ENCODE results near the gene SYCN.

Gene SYCN

GRCh38 chr19:39207293-39207836 lies 3.3 kb upstream of the SYCN start:
- H3K4me3 ChIP-seq (ENCODE audit: low read length) = no peak overlapping the region
- TF ChIP-seq CTCF (conservative IDR thresholded peaks at IDR 0.05; ENCODE audit: low read depth, low read length) = no peak
- no peak for DNase-seq (ENCODE audit: low read depth)

GRCh38 chr19:39206122-39206521 lies 2.1 kb upstream of the SYCN start:
- no peak for TF ChIP-seq CTCF (conservative IDR thresholded peaks at IDR 0.05; ENCODE audit: low read depth, low read length)
- no peak for DNase-seq (ENCODE audit: low read depth)
- H3K4me3 ChIP-seq (ENCODE audit: low read length) = no peak overlapping the region

GRCh38 chr19:39205449-39205764 lies 1.3 kb upstream of the SYCN start:
- DNase-seq (ENCODE audit: low read depth) = no peak
- no peak for TF ChIP-seq CTCF (conservative IDR thresholded peaks at IDR 0.05; ENCODE audit: low read depth, low read length)
- H3K4me3 ChIP-seq (ENCODE audit: low read length) = no peak overlapping the region

GRCh38 chr19:39202998-39203355 lies 1.1 kb downstream of the SYCN start:
- no peak for DNase-seq (ENCODE audit: low read depth)
- no peak for TF ChIP-seq CTCF (conservative IDR thresholded peaks at IDR 0.05; ENCODE audit: low read depth, low read length)

GRCh38 chr19:39200803-39201115 lies 3.3 kb downstream of the SYCN start:
- no peak for TF ChIP-seq CTCF (conservative IDR thresholded peaks at IDR 0.05; ENCODE audit: low read depth, low read length)
- DNase-seq (ENCODE audit: low read depth) = no peak
- no peak overlapping the region for H3K4me3 ChIP-seq (ENCODE audit: low read length)

More at GRCh38 chr19:39202998-39203355, 1.1 kb downstream of the SYCN start:
- H3K4me3 ChIP-seq (ENCODE audit: low read length) = no peak overlapping the region

GRCh38 chr19:39200066-39200802 lies 3.8 kb downstream of the SYCN start:
- TF ChIP-seq CTCF (conservative IDR thresholded peaks at IDR 0.05; ENCODE audit: low read depth, low read length) = no peak
- DNase-seq (ENCODE audit: low read depth) = no peak
- no peak overlapping the region for H3K4me3 ChIP-seq (ENCODE audit: low read length)

- no peak for TF ChIP-seq CTCF (conservative IDR thresholded peaks at IDR 0.05; ENCODE audit: low read depth, low read length)
- H3K4me3 ChIP-seq (ENCODE audit: low read length) = no peak overlapping the region
- DNase-seq (ENCODE audit: low read depth) = peak; percentile 26
These were observed 5.0 kb downstream of the SYCN start for GRCh38 chr19:39199025-39199424.

Data from retinal pigment epithelial cell (primary cell).